Tibial artery (tissue), 4 donors: ENCODE data around the gene LRPAP1.

Experiments
- DNase-seq, 2 donors: peaks; one replicate each; pipeline ENCODE4 v3.0.0-alpha.2; 2019
- H3K27ac ChIP-seq, 2 donors: fragments of 200-600 bp; sonication (generic) in 1 of 2; 1 replicate in 1 of 2; 2 replicates in 1 of 2; pipeline ENCODE4 v1.5.1; 2018 to 2019; ENCODE audit warnings: mild to moderate bottlenecking in 1 of 2
- H3K27me3 ChIP-seq, 2 donors: fragments of 200-600 bp; sonication (generic) in 1 of 2; one replicate each; pipeline versions ENCODE4 v1.5.1 to v1.6.0; 2016 to 2019
- H3K36me3 ChIP-seq, 3 donors: fragments of 200-600 bp; sonication (generic) in 2 of 3; one replicate each; pipeline ENCODE4 v1.5.1; 2016 to 2019; ENCODE audit warnings: mild to moderate bottlenecking in 2 of 3
- H3K4me1 ChIP-seq, 4 donors: fragments of 200-600 bp; sonication (generic) in 2 of 4; 1 replicate in 3 of 4; 2 replicates in 1 of 4; pipeline ENCODE4 v1.5.1; 2016 to 2019
- H3K4me3 ChIP-seq, 2 donors: fragments of 200-600 bp; sonication (generic) in 1 of 2; 1 replicate in 1 of 2; 2 replicates in 1 of 2; pipeline ENCODE4 v1.5.1; 2018 to 2019; ENCODE audit warnings: mild to moderate bottlenecking in 2 of 2
- H3K9me3 ChIP-seq, 3 donors: fragments of 200-600 bp; sonication (generic) in 1 of 3; one replicate each; pipeline ENCODE4 v1.5.1; 2016 to 2019
- CTCF ChIP-seq, 2 experiments: fragments of 200-600 bp in 1 of 2; fragments of 450-650 bp in 1 of 2; IDR thresholded peaks; one replicate each; pipeline ENCODE4 v1.5.1; 2017 to 2019; ENCODE audit warnings: antibody characterized with exemption in 2 of 2, mild to moderate bottlenecking in 1 of 2, moderate library complexity in 1 of 2
- intact Hi-C: fragments of 100-400 bp; cut with DNase I; formaldehyde crosslinking; loops from one replicate; pipeline ENCODE4 v1.15.0; 2023; ENCODE audit warnings: low total_unique reads

LRPAP1 gene

GRCh38 chr4:3498901-3499510, 33.2 kb downstream of the LRPAP1 start:
- H3K9me3 ChIP-seq = no peaks in the 10 kb centered on the region
- H3K27me3 ChIP-seq = peaks cover 0 to 27% of the 10 kb centered on the region in 2 donors
- intact Hi-C loops = no loop called here
- no peak overlapping the region for H3K4me3 ChIP-seq
- peaks cover 10 to 55% (median 26%) of the 10 kb centered on the region in 3 donors for H3K36me3 ChIP-seq
- no peak for TF ChIP-seq CTCF (IDR thresholded peaks at IDR 0.05)
- H3K4me1 ChIP-seq = peaks cover 0 to 4% (median 0%) of the 10 kb centered on the region in 4 donors
- H3K27ac ChIP-seq = no peak overlapping the region
- DNase-seq = no peak

GRCh38 chr4:3498407-3498806, 33.8 kb downstream of the LRPAP1 start:
- TF ChIP-seq CTCF (IDR thresholded peaks at IDR 0.05) = no peak

GRCh38 chr4:3497523-3498389, 34.5 kb downstream of the LRPAP1 start:
- TF ChIP-seq CTCF (IDR thresholded peaks at IDR 0.05) = no peak
- no peak for DNase-seq
- H3K36me3 ChIP-seq = peaks cover 4 to 47% (median 14%) of the 10 kb centered on the region in 3 donors
- peaks cover 0 to 4% (median 0%) of the 10 kb centered on the region in 4 donors for H3K4me1 ChIP-seq
- peaks cover 0 to 40% of the 10 kb centered on the region in 2 donors for H3K27me3 ChIP-seq
- H3K27ac ChIP-seq = no peak overlapping the region
- no peaks in the 10 kb centered on the region for H3K9me3 ChIP-seq
- H3K4me3 ChIP-seq = no peak overlapping the region
- intact Hi-C loops = no loop called here

More at GRCh38 chr4:3498407-3498806, 33.8 kb downstream of the LRPAP1 start:
- Histone ChIP-seq H3K4me3 (no peak overlapping the region), H3K4me1 (peaks cover 0 to 4% (median 0%) of the 10 kb centered on the region in 4 donors), H3K9me3 (no peaks in the 10 kb centered on the region), H3K27ac (no peak overlapping the region), H3K27me3 (peaks cover 0 to 33% of the 10 kb centered on the region in 2 donors), H3K36me3 (peaks cover 4 to 49% (median 20%) of the 10 kb centered on the region in 3 donors)
- DNase-seq = no peak
- intact Hi-C loops = no loop called here

GRCh38 chr4:3497095-3497494, 35.1 kb downstream of the LRPAP1 start:
- no peak for DNase-seq
- H3K4me3 ChIP-seq = no peak overlapping the region
- H3K9me3 ChIP-seq = no peaks in the 10 kb centered on the region
- peaks cover 4 to 41% (median 7%) of the 10 kb centered on the region in 3 donors for H3K36me3 ChIP-seq
- TF ChIP-seq CTCF (IDR thresholded peaks at IDR 0.05) = no peak
- no peak overlapping the region for H3K27ac ChIP-seq
- H3K27me3 ChIP-seq = peaks cover 0 to 47% of the 10 kb centered on the region in 2 donors
- peaks cover 0 to 4% (median 0%) of the 10 kb centered on the region in 4 donors for H3K4me1 ChIP-seq
- intact Hi-C loops = no loop called here

GRCh38 chr4:3496021-3496420, 36.2 kb downstream of the LRPAP1 start:
- peaks cover 0 to 53% of the 10 kb centered on the region in 2 donors for H3K27me3 ChIP-seq
- TF ChIP-seq CTCF (IDR thresholded peaks at IDR 0.05) = no peak
- no peak overlapping the region for H3K4me3 ChIP-seq
- peaks cover 0 to 30% (median 0%) of the 10 kb centered on the region in 3 donors for H3K36me3 ChIP-seq
- H3K9me3 ChIP-seq = no peaks in the 10 kb centered on the region
- intact Hi-C loops = no loop called here
- peaks cover 0 to 4% (median 0%) of the 10 kb centered on the region in 4 donors for H3K4me1 ChIP-seq
- no peak for DNase-seq
- H3K27ac ChIP-seq = no peak overlapping the region
